ENCODE results near the gene EPHB1.

EPHB1 gene

GRCh38 chr3:134839422-134839821 is 44.4 kb downstream of the EPHB1 start:
- H3K4me3 ChIP-seq (ENCODE audit: low read depth, low read length), result no peak overlapping the region
- DNase-seq (ENCODE audit: low read depth), result no peak

- no peak for DNase-seq (ENCODE audit: low read depth)
- no peak overlapping the region for H3K4me3 ChIP-seq (ENCODE audit: low read depth, low read length)
These were observed 44.9 kb downstream of the EPHB1 start for GRCh38 chr3:134839990-134840389.

- H3K4me3 ChIP-seq (ENCODE audit: low read depth, low read length), result no peak overlapping the region
- DNase-seq (ENCODE audit: low read depth), result no peak
These were observed 45.4 kb downstream of the EPHB1 start for GRCh38 chr3:134840459-134840858.

GRCh38 chr3:134846084-134846483 is 51.0 kb downstream of the EPHB1 start:
- no peak for DNase-seq (ENCODE audit: low read depth)
- H3K4me3 ChIP-seq (ENCODE audit: low read depth, low read length), result no peak overlapping the region

- H3K4me3 ChIP-seq (ENCODE audit: low read depth, low read length), result no peak overlapping the region
- peak; percentile 53 for DNase-seq (ENCODE audit: low read depth)
These were observed 51.9 kb downstream of the EPHB1 start for GRCh38 chr3:134846911-134847317.

- no peak for DNase-seq (ENCODE audit: low read depth)
- no peak overlapping the region for H3K4me3 ChIP-seq (ENCODE audit: low read depth, low read length)
These were observed 52.3 kb downstream of the EPHB1 start for GRCh38 chr3:134847349-134847748.

GRCh38 chr3:134849561-134849960 is 54.5 kb downstream of the EPHB1 start:
- no peak for DNase-seq (ENCODE audit: low read depth)
- no peak overlapping the region for H3K4me3 ChIP-seq (ENCODE audit: low read depth, low read length)

- DNase-seq (ENCODE audit: low read depth), result no peak
- no peak overlapping the region for H3K4me3 ChIP-seq (ENCODE audit: low read depth, low read length)
These were observed 55.7 kb downstream of the EPHB1 start for GRCh38 chr3:134850761-134851160.

GRCh38 chr3:134852132-134852531 is 57.1 kb downstream of the EPHB1 start:
- H3K4me3 ChIP-seq (ENCODE audit: low read depth, low read length), result no peak overlapping the region
- no peak for DNase-seq (ENCODE audit: low read depth)

- no peak for DNase-seq (ENCODE audit: low read depth)
- no peak overlapping the region for H3K4me3 ChIP-seq (ENCODE audit: low read depth, low read length)
These were observed 57.9 kb downstream of the EPHB1 start for GRCh38 chr3:134852893-134853351.

GRCh38 chr3:134854254-134854653 is 59.2 kb downstream of the EPHB1 start:
- no peak overlapping the region for H3K4me3 ChIP-seq (ENCODE audit: low read depth, low read length)
- peak; percentile 36 for DNase-seq (ENCODE audit: low read depth)

- DNase-seq (ENCODE audit: low read depth), result no peak
- H3K4me3 ChIP-seq (ENCODE audit: low read depth, low read length), result no peak overlapping the region
These were observed 62.3 kb downstream of the EPHB1 start for GRCh38 chr3:134857356-134857755.

GRCh38 chr3:134857776-134858362 is 62.8 kb downstream of the EPHB1 start:
- no peak overlapping the region for H3K4me3 ChIP-seq (ENCODE audit: low read depth, low read length)
- DNase-seq (ENCODE audit: low read depth), result no peak

- H3K4me3 ChIP-seq (ENCODE audit: low read depth, low read length), result no peak overlapping the region
- no peak for DNase-seq (ENCODE audit: low read depth)
These were observed 63.5 kb downstream of the EPHB1 start for GRCh38 chr3:134858441-134859035.

GRCh38 chr3:134859341-134859740 is 64.3 kb downstream of the EPHB1 start:
- H3K4me3 ChIP-seq (ENCODE audit: low read depth, low read length), result no peak overlapping the region
- no peak for DNase-seq (ENCODE audit: low read depth)

GRCh38 chr3:134860141-134860540 is 65.1 kb downstream of the EPHB1 start:
- no peak for DNase-seq (ENCODE audit: low read depth)
- no peak overlapping the region for H3K4me3 ChIP-seq (ENCODE audit: low read depth, low read length)

- no peak overlapping the region for H3K4me3 ChIP-seq (ENCODE audit: low read depth, low read length)
- no peak for DNase-seq (ENCODE audit: low read depth)
These were observed 68.9 kb downstream of the EPHB1 start for GRCh38 chr3:134863915-134864314.

GRCh38 chr3:134864636-134865035 is 69.6 kb downstream of the EPHB1 start:
- no peak overlapping the region for H3K4me3 ChIP-seq (ENCODE audit: low read depth, low read length)
- DNase-seq (ENCODE audit: low read depth), result peak; percentile 33

GRCh38 chr3:134867277-134867676 is 72.2 kb downstream of the EPHB1 start:
- DNase-seq (ENCODE audit: low read depth), result no peak
- H3K4me3 ChIP-seq (ENCODE audit: low read depth, low read length), result no peak overlapping the region

GRCh38 chr3:134869153-134869726 is 74.2 kb downstream of the EPHB1 start:
- no peak for DNase-seq (ENCODE audit: low read depth)
- no peak overlapping the region for H3K4me3 ChIP-seq (ENCODE audit: low read depth, low read length)

GRCh38 chr3:134871818-134872217 is 76.8 kb downstream of the EPHB1 start:
- H3K4me3 ChIP-seq (ENCODE audit: low read depth, low read length), result no peak overlapping the region
- DNase-seq (ENCODE audit: low read depth), result no peak

Measured in skeletal muscle cell (primary cell).